ENCODE data around the gene ARID3B.
"Not testable (repeated sequence)": the region's sequence is repeated elsewhere in the genome, so short reads cannot be mapped to it uniquely, and the experiment has no call there.

ARID3B gene

GRCh38 chr15:74568594-74568993 is 27.6 kb downstream of the ARID3B start:
- no peak for DNase-seq (ENCODE audit: low read depth)

GRCh38 chr15:74569731-74570070 is 28.7 kb downstream of the ARID3B start:
- DNase-seq (ENCODE audit: low read depth): no peak

- no peak for DNase-seq (ENCODE audit: low read depth)
Measured at GRCh38 chr15:74571191-74571590, 30.2 kb downstream of the ARID3B start.

- DNase-seq (ENCODE audit: low read depth): no peak
Measured at GRCh38 chr15:74573987-74574386, 33.0 kb downstream of the ARID3B start.

GRCh38 chr15:74578496-74578994 is 37.5 kb downstream of the ARID3B start:
- DNase-seq (ENCODE audit: low read depth): no peak

GRCh38 chr15:74579001-74579400 is 38.0 kb downstream of the ARID3B start:
- no peak for DNase-seq (ENCODE audit: low read depth)

- DNase-seq (ENCODE audit: low read depth): no peak
Measured at GRCh38 chr15:74580538-74581350, 39.7 kb downstream of the ARID3B start.

GRCh38 chr15:74584204-74584603 is 43.2 kb downstream of the ARID3B start:
- no peak for DNase-seq (ENCODE audit: low read depth)

- no peak for DNase-seq (ENCODE audit: low read depth)
Measured at GRCh38 chr15:74584779-74585178, 43.8 kb downstream of the ARID3B start.

GRCh38 chr15:74585191-74585590 is 44.2 kb downstream of the ARID3B start:
- DNase-seq (ENCODE audit: low read depth): no peak

GRCh38 chr15:74585857-74586256 is 44.8 kb downstream of the ARID3B start:
- DNase-seq (ENCODE audit: low read depth): no peak

- DNase-seq (ENCODE audit: low read depth): no peak
Measured at GRCh38 chr15:74589826-74590225, 48.8 kb downstream of the ARID3B start.

- DNase-seq (ENCODE audit: low read depth): no peak
Measured at GRCh38 chr15:74592222-74592621, 51.2 kb downstream of the ARID3B start.

- DNase-seq (ENCODE audit: low read depth): no peak
Measured at GRCh38 chr15:74593122-74593521, 52.1 kb downstream of the ARID3B start.

GRCh38 chr15:74594455-74594854 is 53.4 kb downstream of the ARID3B start:
- DNase-seq (ENCODE audit: low read depth): no peak

- no peak for DNase-seq (ENCODE audit: low read depth)
Measured at GRCh38 chr15:74595271-74595670, 54.3 kb downstream of the ARID3B start.

- DNase-seq (ENCODE audit: low read depth): not testable (repeated sequence)
Measured at GRCh38 chr15:74596736-74597135, 55.7 kb downstream of the ARID3B start.

GRCh38 chr15:74597146-74597705 is 56.2 kb downstream of the ARID3B start:
- DNase-seq (ENCODE audit: low read depth): not testable (repeated sequence)

GRCh38 chr15:74598126-74598842 is 57.3 kb downstream of the ARID3B start:
- DNase-seq (ENCODE audit: low read depth): peak; percentile 77

- DNase-seq (ENCODE audit: low read depth): no peak
Measured at GRCh38 chr15:74599156-74599555, 58.1 kb downstream of the ARID3B start.

- DNase-seq (ENCODE audit: low read depth): no peak
Measured at GRCh38 chr15:74603026-74603788, 62.2 kb downstream of the ARID3B start.

Measured in stimulated activated CD8-positive, alpha-beta memory T cell treated with anti-CD3 and anti-CD28 coated beads, Interleukin-7, amount 100 ng/mL, for 24 hours (primary cell).